Measurements from ENCODE around the gene USP44. TPM values are rescaled to one million over a fixed set of nuclear protein-coding genes. Genes with fewer than 3 reads are reported as not detected.

Gene USP44
- total and polyA plus RNA-seq, 2 of the 8 experiments (the other 6 are each of a cell fraction or from before 2014, with no cell fraction given): 129 to 197 TPM

DNA sequence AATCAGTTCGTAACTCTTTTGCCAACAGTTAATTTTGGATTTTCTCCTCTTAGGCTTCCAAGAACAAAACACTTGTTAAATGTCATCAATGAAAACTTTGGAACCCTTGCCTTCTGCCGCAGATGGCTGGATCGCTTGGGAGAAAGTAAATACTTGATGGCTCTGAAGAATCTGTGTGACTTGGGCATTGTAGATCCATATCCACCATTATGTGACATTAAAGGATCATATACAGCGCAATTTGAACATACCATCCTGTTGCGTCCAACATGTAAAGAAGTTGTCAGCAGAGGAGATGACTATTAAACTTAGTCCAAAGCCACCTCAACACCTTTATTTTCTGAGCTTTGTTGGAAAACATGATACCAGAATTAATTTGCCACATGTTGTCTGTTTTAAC, 37.7 kb downstream of the USP44 start:
- H3K27ac ChIP-seq (ENCODE audit: low read depth, low read length): no peak overlapping the region
- no peak overlapping the region for H2AFZ ChIP-seq (ENCODE audit: low read length)
- H3K4me2 ChIP-seq (ENCODE audit: insufficient read depth in 1 of 2, low read depth in 2 of 2, low read length in 2 of 2): no peak overlapping the region
- H3K23ac ChIP-seq (ENCODE audit: insufficient read length): no peak overlapping the region
- peaks cover 10 to 59% (median 43%) of the 10 kb centered on the region in 4 experiments for H3K36me3 ChIP-seq (ENCODE audit: control insufficient read depth in 2 of 4, insufficient read depth in 4 of 4, low read length in 3 of 4)
- H3K79me2 ChIP-seq (ENCODE audit: control insufficient read depth in 1 of 2, insufficient read depth in 2 of 2, low read length in 2 of 2): no peaks in the 10 kb centered on the region
- H3K9ac ChIP-seq (replicated peaks in 1 of 4; ENCODE audit: extremely low read depth in 1 of 4, low read depth in 3 of 4, low read length in 3 of 4): no peak overlapping the region
- H2BK120ac ChIP-seq (replicated peaks; ENCODE audit: low read depth, low read length): no peak overlapping the region
- FAIRE-seq: no peak
- no peak overlapping the region for H4K91ac ChIP-seq (replicated peaks; ENCODE audit: insufficient read length, low read length)
- no peak overlapping the region for H4K5ac ChIP-seq (ENCODE audit: insufficient read length, low read depth, low read length)
- no peaks in the 10 kb centered on the region for H3K79me1 ChIP-seq (ENCODE audit: low read depth, low read length)
- H2AK5ac ChIP-seq (ENCODE audit: low read depth, low read length): no peak overlapping the region
- H3K23me2 ChIP-seq (ENCODE audit: low read depth, low read length): no peaks in the 10 kb centered on the region
- no peak overlapping the region for H2BK15ac ChIP-seq (ENCODE audit: low read length)
- ChIA-PET POLR2A (ENCODE audit: partially characterized antibody) (interaction anchor here (0.7 to 1.9 kb wide), 9 partner anchors 7 to 39 kb away, joined by 3 to 6 read pairs (median 3); partner anchors contain the start of gene METAP2), CTCF (ENCODE audit: partially characterized antibody) (interaction anchor here (0.9 to 1.2 kb wide), 3 partner anchors 9 to 20 kb away, joined by 3 to 4 read pairs (median 3); no protein-coding TSS in a partner anchor)
- H3K56ac ChIP-seq (replicated peaks; ENCODE audit: insufficient read length, low read depth, low read length): no peak overlapping the region
- no peak overlapping the region for H3K4ac ChIP-seq (replicated peaks; ENCODE audit: insufficient read length, low read depth, low read length)
- H3K4me1 ChIP-seq (replicated peaks in 1 of 4; ENCODE audit: control insufficient read depth in 3 of 4, insufficient read depth in 4 of 4, low read length in 3 of 4): no peaks in the 10 kb centered on the region
- 93% methylated on average over 5 of the region's 5 CpGs; no CpG with 5 or more reads in 1 of the 2 experiments for WGBS, 2 experiments (ENCODE audit: extremely low coverage in 1 of 2, insufficient coverage in 1 of 2, insufficient read length in 1 of 2, insufficient replicate concordance in 2 of 2, low coverage in 1 of 2, low lambda C conversion rate in 2 of 2, missing lambda C conversion rate in 1 of 2)
- H2BK12ac ChIP-seq (ENCODE audit: low read depth, low read length): no peak overlapping the region
- no peak for TF ChIP-seq TEAD4 (IDR thresholded peaks at IDR 0.05; ENCODE audit: low read depth, low read length)
- no peaks in the 10 kb centered on the region for H3K9me3 ChIP-seq (ENCODE audit: insufficient read depth in 2 of 2, low read depth in 1 of 2, low read length in 1 of 2)
- H4K20me1 ChIP-seq (replicated peaks in 1 of 2; ENCODE audit: control insufficient read depth in 1 of 2, insufficient read depth in 2 of 2, low read length in 2 of 2): no peaks in the 10 kb centered on the region
- H3K14ac ChIP-seq (ENCODE audit: insufficient read length): no peak overlapping the region
- H3K27me3 ChIP-seq (replicated peaks in 1 of 4; ENCODE audit: control insufficient read depth in 3 of 4, extremely low read depth in 1 of 4, insufficient read depth in 3 of 4, low read length in 3 of 4): no peaks in the 10 kb centered on the region
- no peak overlapping the region; the same call in 1 of the 2 replicates for H4K8ac ChIP-seq (ENCODE audit: extremely low read depth, insufficient read depth, low read length)
- no peak overlapping the region for H3K4me3 ChIP-seq (ENCODE audit: extremely low read depth in 1 of 4, insufficient read depth in 2 of 4, low read depth in 3 of 4, low read length in 4 of 4)
- H2BK5ac ChIP-seq (ENCODE audit: low read depth, low read length): no peak overlapping the region
- no peak overlapping the region for H2BK20ac ChIP-seq (ENCODE audit: low read length)
- no peak for DNase-seq (ENCODE audit: low read depth in 1 of 2, low spot score in 2 of 2)
- no peak overlapping the region for H3K18ac ChIP-seq (ENCODE audit: extremely low read depth, low read length)
